Stimulated activated CD4-positive, alpha-beta T cell treated with anti-CD3 and anti-CD28 coated beads, TNF-alpha, amount 100 ng/mL, for 1 hour (primary cell): ENCODE data around the gene DDTL.
"Not testable (repeated sequence)": the region's sequence is repeated elsewhere in the genome, so short reads cannot be mapped to it uniquely, and the experiment has no call there.

Experiments used
- DNase-seq, 3 donors: peaks; one replicate each; pipeline ENCODE4 v3.0.0-alpha.2; 2020; ENCODE audit warnings: low read depth in 3 of 3, low spot score in 1 of 3

Gene DDTL

GRCh38 chr22:23966568-23966967 is at the start of gene DDTL:
Gene DDTL, plus strand, starts transcription at chr22:23966888. Its CDS starts 27 bp downstream, at chr22:23966915.
- DNase-seq = not testable (repeated sequence)

GRCh38 chr22:23920267-23920611 is 46.4 kb upstream of the DDTL start:
- not testable (repeated sequence) for DNase-seq

GRCh38 chr22:23921586-23922201 is 45.0 kb upstream of the DDTL start:
- DNase-seq = not testable (repeated sequence)

- DNase-seq = no peak
Measured at GRCh38 chr22:23922921-23923320, 43.8 kb upstream of the DDTL start.

- no peak for DNase-seq
Measured at GRCh38 chr22:23925020-23925606, 41.6 kb upstream of the DDTL start.

GRCh38 chr22:23926561-23926960 is 40.1 kb upstream of the DDTL start:
- DNase-seq = no peak

- DNase-seq = no peak
Measured at GRCh38 chr22:23938328-23939016, 28.2 kb upstream of the DDTL start.

- no peak for DNase-seq
Measured at GRCh38 chr22:23939017-23939357, 27.7 kb upstream of the DDTL start.

- DNase-seq = not testable (repeated sequence)
Measured at GRCh38 chr22:23940166-23940565, 26.5 kb upstream of the DDTL start.

- not testable (repeated sequence) for DNase-seq
Measured at GRCh38 chr22:23947391-23947790, 19.3 kb upstream of the DDTL start.

- DNase-seq = not testable (repeated sequence)
Measured at GRCh38 chr22:23949764-23950163, 16.9 kb upstream of the DDTL start.

- DNase-seq = not testable (repeated sequence)
Measured at GRCh38 chr22:23951383-23951782, 15.3 kb upstream of the DDTL start.

GRCh38 chr22:23952794-23953405 is 13.8 kb upstream of the DDTL start:
- not testable (repeated sequence) for DNase-seq

GRCh38 chr22:23953485-23953884 is 13.2 kb upstream of the DDTL start:
- not testable (repeated sequence) for DNase-seq

- not testable (repeated sequence) for DNase-seq
Measured at GRCh38 chr22:23954193-23954990, 12.3 kb upstream of the DDTL start.

- DNase-seq = not testable (repeated sequence)
Measured at GRCh38 chr22:23954991-23955305, 11.7 kb upstream of the DDTL start.

- DNase-seq = not testable (repeated sequence)
Measured at GRCh38 chr22:23955886-23956285, 10.8 kb upstream of the DDTL start.

GRCh38 chr22:23956301-23956900 is 10.3 kb upstream of the DDTL start:
- DNase-seq = peak; percentile 50 to 66 (median 51)

- not testable (repeated sequence) for DNase-seq
Measured at GRCh38 chr22:23961084-23961771, 5.5 kb upstream of the DDTL start, which contains the start of gene GSTT2B. Gene GSTT2B, minus strand, starts transcription at chr22:23961195. Its CDS starts 64 bp downstream, at chr22:23961131.

- DNase-seq = not testable (repeated sequence)
Measured at GRCh38 chr22:23966094-23966493, 594 bp upstream of the DDTL start.
